ENCODE results near the gene AIFM2.
"Not testable (repeated sequence)": the region's sequence is repeated elsewhere in the genome, so short reads cannot be mapped to it uniquely, and the experiment has no call there.

AIFM2 gene

GRCh38 chr10:70132098-70133029 is at the start of gene AIFM2:
Gene AIFM2 (minus strand): TSS chr10:70132825. CDS start chr10:70124084, 8,741 bp downstream.
- TF ChIP-seq, protein P1, sequence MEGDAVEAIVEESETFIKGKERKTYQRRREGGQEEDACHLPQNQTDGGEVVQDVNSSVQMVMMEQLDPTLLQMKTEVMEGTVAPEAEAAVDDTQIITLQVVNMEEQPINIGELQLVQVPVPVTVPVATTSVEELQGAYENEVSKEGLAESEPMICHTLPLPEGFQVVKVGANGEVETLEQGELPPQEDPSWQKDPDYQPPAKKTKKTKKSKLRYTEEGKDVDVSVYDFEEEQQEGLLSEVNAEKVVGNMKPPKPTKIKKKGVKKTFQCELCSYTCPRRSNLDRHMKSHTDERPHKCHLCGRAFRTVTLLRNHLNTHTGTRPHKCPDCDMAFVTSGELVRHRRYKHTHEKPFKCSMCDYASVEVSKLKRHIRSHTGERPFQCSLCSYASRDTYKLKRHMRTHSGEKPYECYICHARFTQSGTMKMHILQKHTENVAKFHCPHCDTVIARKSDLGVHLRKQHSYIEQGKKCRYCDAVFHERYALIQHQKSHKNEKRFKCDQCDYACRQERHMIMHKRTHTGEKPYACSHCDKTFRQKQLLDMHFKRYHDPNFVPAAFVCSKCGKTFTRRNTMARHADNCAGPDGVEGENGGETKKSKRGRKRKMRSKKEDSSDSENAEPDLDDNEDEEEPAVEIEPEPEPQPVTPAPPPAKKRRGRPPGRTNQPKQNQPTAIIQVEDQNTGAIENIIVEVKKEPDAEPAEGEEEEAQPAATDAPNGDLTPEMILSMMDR (conservative IDR thresholded peaks at IDR 0.05; ENCODE audit: low read depth, low read length): no peak
- peak within 1 kb of the TSS; percentile 98 for H3K4me2 ChIP-seq
- H3K79me2 ChIP-seq (ENCODE audit: insufficient read depth, low read depth): peaks cover 31% of the 10 kb centered on the region; the same call in 1 of the 2 replicates
- H3K9ac ChIP-seq: peak within 1 kb of the TSS; percentile 98
- H3K36me3 ChIP-seq (ENCODE audit: insufficient read depth): no peaks in the 10 kb centered on the region
- H2AFZ ChIP-seq (ENCODE audit: low read depth): peak within 1 kb of the TSS; percentile 98
- H3K4me3 ChIP-seq (IDR thresholded peaks at IDR 0.05; ENCODE audit: insufficient read depth, low read depth, low read length): no peak within 1 kb of the TSS
- no peaks in the 10 kb centered on the region for H3K27me3 ChIP-seq (ENCODE audit: insufficient read depth, low read depth)
- H4K20me1 ChIP-seq (ENCODE audit: insufficient read depth): no peaks in the 10 kb centered on the region
- peak within 1 kb of the TSS; percentile 75 for H3K27ac ChIP-seq
- peaks cover 19% of the 10 kb centered on the region for H3K4me1 ChIP-seq (ENCODE audit: low read depth, poor library complexity, severe bottlenecking)

GRCh38 chr10:70179209-70179608 is 46.6 kb upstream of the AIFM2 start:
- H4K20me1 ChIP-seq (ENCODE audit: insufficient read depth); H2AFZ ChIP-seq (ENCODE audit: low read depth); H3K9ac ChIP-seq; H3K4me1 ChIP-seq (ENCODE audit: low read depth, poor library complexity, severe bottlenecking); H3K36me3 ChIP-seq (ENCODE audit: insufficient read depth); H3K27ac ChIP-seq; H3K27me3 ChIP-seq (ENCODE audit: insufficient read depth, low read depth); H3K4me3 ChIP-seq (IDR thresholded peaks at IDR 0.05; ENCODE audit: insufficient read depth, low read depth, low read length); H3K4me2 ChIP-seq; H3K79me2 ChIP-seq (ENCODE audit: insufficient read depth, low read depth): not testable (repeated sequence)

DNA sequence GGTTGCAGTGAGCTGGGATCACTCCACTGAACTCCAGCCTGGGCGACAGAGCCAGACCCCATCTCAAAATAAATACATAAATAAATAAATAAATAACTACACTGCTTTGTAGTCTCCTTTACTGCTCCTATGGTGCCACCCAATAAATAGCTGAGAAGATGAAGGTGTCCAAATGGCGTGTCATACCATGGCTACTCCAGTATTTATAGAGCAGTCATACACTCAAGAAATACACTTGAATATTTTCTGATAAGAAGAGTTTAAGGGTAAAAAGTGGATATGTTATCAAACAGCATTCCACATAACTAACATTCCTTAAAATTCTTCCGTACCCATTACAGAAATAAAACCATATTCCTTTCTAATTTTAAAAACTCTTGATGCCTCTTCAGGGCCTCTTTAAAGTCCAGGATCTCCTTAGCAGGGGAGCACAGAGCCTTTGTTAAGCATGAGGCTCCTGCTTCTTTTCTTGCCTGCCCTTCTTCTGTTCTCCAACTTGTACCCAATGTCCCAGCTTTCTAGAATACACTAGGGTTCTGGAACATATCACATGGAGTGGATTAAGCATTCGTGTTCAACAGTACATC is 45.6 kb upstream of the AIFM2 start:
- Histone ChIP-seq H3K4me2 (no peak overlapping the region), H3K27me3 (ENCODE audit: insufficient read depth, low read depth) (no peaks in the 10 kb centered on the region), H3K27ac (no peak overlapping the region), H4K20me1 (ENCODE audit: insufficient read depth) (no peaks in the 10 kb centered on the region), H3K4me3 (IDR thresholded peaks at IDR 0.05; ENCODE audit: insufficient read depth, low read depth, low read length) (no peak overlapping the region), H3K79me2 (ENCODE audit: insufficient read depth, low read depth) (no peaks in the 10 kb centered on the region), H3K9ac (no peak overlapping the region), H3K4me1 (ENCODE audit: low read depth, poor library complexity, severe bottlenecking) (no peaks in the 10 kb centered on the region), H3K36me3 (ENCODE audit: insufficient read depth) (no peaks in the 10 kb centered on the region), H2AFZ (ENCODE audit: low read depth) (no peak overlapping the region)
- TF ChIP-seq, protein P1 (conservative IDR thresholded peaks at IDR 0.05; ENCODE audit: low read depth, low read length): no peak

- Histone ChIP-seq H4K20me1 (ENCODE audit: insufficient read depth) (no peaks in the 10 kb centered on the region), H3K79me2 (ENCODE audit: insufficient read depth, low read depth) (no peaks in the 10 kb centered on the region), H3K27ac (no peak overlapping the region), H3K4me2 (no peak overlapping the region), H3K27me3 (ENCODE audit: insufficient read depth, low read depth) (no peaks in the 10 kb centered on the region), H3K4me1 (ENCODE audit: low read depth, poor library complexity, severe bottlenecking) (no peaks in the 10 kb centered on the region), H2AFZ (ENCODE audit: low read depth) (no peak overlapping the region), H3K9ac (no peak overlapping the region), H3K36me3 (ENCODE audit: insufficient read depth) (no peaks in the 10 kb centered on the region), H3K4me3 (IDR thresholded peaks at IDR 0.05; ENCODE audit: insufficient read depth, low read depth, low read length) (no peak overlapping the region)
- TF ChIP-seq, protein P1 (conservative IDR thresholded peaks at IDR 0.05; ENCODE audit: low read depth, low read length): no peak
Measured at GRCh38 chr10:70176441-70176840, 43.8 kb upstream of the AIFM2 start.
